ENCODE results near the gene PAPOLA. TPM values are rescaled to one million over a fixed set of nuclear protein-coding genes. Genes with fewer than 3 reads are reported as not detected.
"Not testable (repeated sequence)": the region's sequence is repeated elsewhere in the genome, so short reads cannot be mapped to it uniquely, and the experiment has no call there.

PAPOLA gene
- total and polyA plus RNA-seq, 7 donors: 55.5 to 141 (median 91.7) TPM

DNA sequence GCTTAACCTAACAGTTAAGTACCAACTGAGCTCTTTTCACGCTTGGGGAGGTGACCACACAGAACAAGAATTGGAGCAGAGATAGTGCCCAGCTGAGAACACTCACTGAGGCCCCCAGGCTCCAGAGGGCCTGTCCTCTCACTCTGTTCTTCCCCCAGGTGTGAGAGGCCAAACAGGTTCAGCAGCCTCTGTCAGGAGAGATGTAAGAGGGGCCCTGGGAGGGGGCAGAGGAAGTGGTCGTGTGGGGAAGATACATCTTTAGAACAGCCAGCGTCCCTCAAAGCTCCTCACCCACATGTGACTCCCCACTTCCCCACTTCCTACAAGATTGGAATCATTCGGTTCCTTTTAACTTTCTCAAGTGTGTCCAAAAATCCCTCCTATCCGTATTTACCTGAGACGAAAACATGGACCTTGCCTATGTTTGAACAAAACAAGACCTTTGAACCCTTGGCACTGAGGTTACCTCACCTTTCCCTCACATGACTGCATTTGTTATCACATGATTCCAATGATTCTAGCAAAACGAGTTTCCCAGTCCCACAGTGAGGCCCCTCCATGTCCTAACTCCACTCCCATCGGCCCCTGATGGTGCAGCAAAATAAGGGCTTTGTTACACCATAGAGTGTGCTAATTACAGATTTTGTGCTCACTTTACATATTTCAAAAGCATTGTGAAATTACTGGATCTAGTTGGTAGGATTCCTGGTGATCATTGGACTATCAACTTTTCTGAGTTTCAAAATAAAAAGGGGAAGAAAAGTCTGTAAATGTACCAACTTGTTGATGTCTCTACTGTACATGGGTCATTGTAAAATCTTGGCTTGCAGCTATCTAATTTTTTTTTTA is 40.0 kb upstream of the PAPOLA start:
- 69 to 75% (median 70%) methylated on average over 8 of the region's 8 CpGs for WGBS, 3 donors
- Histone ChIP-seq H3K4me3 (no peak overlapping the region), H3K4me1 (no peaks in the 10 kb centered on the region), H3K27me3 (ENCODE audit: insufficient read depth in 3 of 3, low read length in 2 of 3) (peaks cover 0 to 2% (median 0%) of the 10 kb centered on the region in 3 donors), H3K36me3 (ENCODE audit: insufficient read depth in 1 of 2, low read depth in 1 of 2) (no peaks in the 10 kb centered on the region), H3K9me3 (no peaks in the 10 kb centered on the region), H3K27ac (no peak overlapping the region)
- TF ChIP-seq, protein P1, sequence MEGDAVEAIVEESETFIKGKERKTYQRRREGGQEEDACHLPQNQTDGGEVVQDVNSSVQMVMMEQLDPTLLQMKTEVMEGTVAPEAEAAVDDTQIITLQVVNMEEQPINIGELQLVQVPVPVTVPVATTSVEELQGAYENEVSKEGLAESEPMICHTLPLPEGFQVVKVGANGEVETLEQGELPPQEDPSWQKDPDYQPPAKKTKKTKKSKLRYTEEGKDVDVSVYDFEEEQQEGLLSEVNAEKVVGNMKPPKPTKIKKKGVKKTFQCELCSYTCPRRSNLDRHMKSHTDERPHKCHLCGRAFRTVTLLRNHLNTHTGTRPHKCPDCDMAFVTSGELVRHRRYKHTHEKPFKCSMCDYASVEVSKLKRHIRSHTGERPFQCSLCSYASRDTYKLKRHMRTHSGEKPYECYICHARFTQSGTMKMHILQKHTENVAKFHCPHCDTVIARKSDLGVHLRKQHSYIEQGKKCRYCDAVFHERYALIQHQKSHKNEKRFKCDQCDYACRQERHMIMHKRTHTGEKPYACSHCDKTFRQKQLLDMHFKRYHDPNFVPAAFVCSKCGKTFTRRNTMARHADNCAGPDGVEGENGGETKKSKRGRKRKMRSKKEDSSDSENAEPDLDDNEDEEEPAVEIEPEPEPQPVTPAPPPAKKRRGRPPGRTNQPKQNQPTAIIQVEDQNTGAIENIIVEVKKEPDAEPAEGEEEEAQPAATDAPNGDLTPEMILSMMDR (IDR thresholded peaks at IDR 0.05): no peak
- ATAC-seq: no peak
- intact Hi-C loops (cut with DNase I): no loop called here
- DNase-seq: no peak

DNA sequence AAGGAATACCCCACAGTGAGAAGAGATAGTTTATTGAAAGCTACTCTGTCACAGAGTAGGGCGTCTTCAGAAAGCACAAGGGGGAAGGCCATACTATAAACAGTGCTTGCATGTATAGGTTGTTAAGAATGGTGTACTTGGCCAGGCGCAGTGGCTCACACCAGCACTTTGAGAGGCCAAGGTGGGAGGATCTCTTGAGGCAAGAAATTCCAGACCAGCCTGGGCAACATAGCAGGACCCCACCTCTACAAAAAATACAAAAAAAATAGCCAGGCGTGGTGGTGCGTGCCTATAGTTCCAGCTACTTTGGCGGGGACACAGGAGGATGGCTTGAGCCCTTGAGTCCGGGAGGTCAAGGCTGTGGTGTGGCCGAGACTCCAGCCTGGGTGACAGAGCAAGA is 38.0 kb upstream of the PAPOLA start:
- H3K9me3 ChIP-seq: no peaks in the 10 kb centered on the region
- H3K27ac ChIP-seq: no peak overlapping the region
- intact Hi-C loops (cut with DNase I): no loop called here
- DNase-seq (no peak), ATAC-seq (no peak)
- H3K36me3 ChIP-seq (ENCODE audit: insufficient read depth in 1 of 2, low read depth in 1 of 2): no peaks in the 10 kb centered on the region
- no peaks in the 10 kb centered on the region for H3K4me1 ChIP-seq
- no peak overlapping the region for H3K4me3 ChIP-seq
- 80 to 92% (median 85%) methylated on average over 7 of the region's 7 CpGs for WGBS, 3 donors
- TF ChIP-seq, protein P1 (IDR thresholded peaks at IDR 0.05): no peak
- peaks cover 0 to 2% (median 0%) of the 10 kb centered on the region in 3 donors for H3K27me3 ChIP-seq (ENCODE audit: insufficient read depth in 3 of 3, low read length in 2 of 3)

DNA sequence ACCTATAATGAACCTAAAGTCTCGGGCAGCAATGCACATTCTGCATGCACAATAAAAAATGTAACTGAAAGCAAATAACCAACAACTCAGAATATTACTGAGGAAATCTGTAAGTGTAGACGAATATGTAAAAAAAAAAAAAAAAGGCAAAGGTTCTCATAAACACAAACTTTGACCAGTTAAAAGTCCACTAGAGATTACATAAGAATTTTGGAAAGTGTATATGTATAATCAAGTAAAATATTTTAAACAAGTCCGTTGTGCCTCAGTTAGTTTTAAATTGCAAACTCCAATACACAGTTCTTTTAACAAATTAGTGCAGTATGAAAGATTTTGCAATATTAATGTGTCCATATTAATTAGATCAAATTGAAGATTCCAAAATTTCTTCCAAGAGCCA is 35.3 kb upstream of the PAPOLA start:
- H3K4me1 ChIP-seq: no peaks in the 10 kb centered on the region
- intact Hi-C loops (cut with DNase I): no loop called here
- H3K4me3 ChIP-seq: no peak overlapping the region
- H3K9me3 ChIP-seq: no peaks in the 10 kb centered on the region
- no peaks in the 10 kb centered on the region for H3K36me3 ChIP-seq (ENCODE audit: insufficient read depth in 1 of 2, low read depth in 1 of 2)
- H3K27me3 ChIP-seq (ENCODE audit: insufficient read depth in 3 of 3, low read length in 2 of 3): no peaks in the 10 kb centered on the region
- DNase-seq (no peak), ATAC-seq (no peak)
- H3K27ac ChIP-seq: no peak overlapping the region
- 73 to 83% (median 77%) methylated on average over 3 of the region's 3 CpGs for WGBS, 3 donors
- TF ChIP-seq, protein P1 (IDR thresholded peaks at IDR 0.05): no peak

DNA sequence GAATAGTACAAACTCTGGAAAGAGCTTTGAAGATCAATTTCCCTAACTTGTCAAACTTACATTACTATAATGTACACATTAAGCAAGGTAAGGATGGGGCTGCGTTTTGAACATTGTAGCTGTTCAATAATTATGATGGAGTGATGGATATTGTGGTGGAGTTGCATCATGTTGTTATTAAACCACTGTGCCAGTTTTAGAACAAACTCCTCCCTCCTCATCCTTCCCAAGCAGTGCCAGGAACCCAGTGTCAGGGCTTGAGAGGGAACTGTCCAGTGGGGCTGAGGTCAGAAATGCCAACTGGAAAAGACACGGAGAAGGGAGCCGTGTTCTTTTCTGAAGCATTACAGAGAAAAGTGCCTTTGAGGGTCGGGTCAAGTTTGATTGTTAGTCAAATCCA is 31.9 kb upstream of the PAPOLA start:
- DNase-seq (no peak), ATAC-seq (no peak)
- Histone ChIP-seq H3K4me1 (no peaks in the 10 kb centered on the region), H3K27me3 (ENCODE audit: insufficient read depth in 3 of 3, low read length in 2 of 3) (no peaks in the 10 kb centered on the region), H3K4me3 (no peak overlapping the region), H3K27ac (no peak overlapping the region), H3K9me3 (no peaks in the 10 kb centered on the region), H3K36me3 (ENCODE audit: insufficient read depth in 1 of 2, low read depth in 1 of 2) (no peaks in the 10 kb centered on the region)
- TF ChIP-seq, protein P1 (IDR thresholded peaks at IDR 0.05): no peak
- 35 to 45% (median 41%) methylated on average over 4 of the region's 4 CpGs for WGBS, 3 donors
- intact Hi-C loops (cut with DNase I): no loop called here

DNA sequence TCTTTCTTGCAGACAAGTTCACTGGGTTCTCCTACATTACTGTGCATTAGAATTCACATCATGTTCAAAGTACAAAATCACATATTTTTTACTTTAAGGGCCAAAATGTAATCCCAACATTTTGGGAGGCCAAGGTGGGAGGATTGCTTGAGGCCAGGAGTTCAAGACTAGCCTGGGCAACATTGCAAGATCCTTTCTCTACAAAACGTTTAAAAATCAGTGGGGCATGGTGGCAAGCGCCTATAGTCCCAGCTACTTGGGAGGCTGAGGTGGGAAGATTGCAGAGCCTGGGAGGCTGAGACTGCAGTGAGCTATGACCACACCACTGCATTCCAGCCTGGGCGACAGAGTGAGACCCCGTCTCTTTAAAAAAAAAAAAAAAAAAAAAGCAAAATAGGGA is 31.2 kb upstream of the PAPOLA start:
- not testable (repeated sequence) for ATAC-seq
- WGBS, 3 donors: 89 to 91% (median 90%) methylated on average over 4 of the region's 4 CpGs

More for the DNA sequence above, 31.2 kb upstream of the PAPOLA start:
- H3K9me3 ChIP-seq; H3K4me1 ChIP-seq; H3K36me3 ChIP-seq (ENCODE audit: insufficient read depth in 1 of 2, low read depth in 1 of 2); intact Hi-C loops (cut with DNase I); H3K27ac ChIP-seq; H3K4me3 ChIP-seq; H3K27me3 ChIP-seq (ENCODE audit: insufficient read depth in 3 of 3, low read length in 2 of 3); DNase-seq: not testable (repeated sequence)

Data from psoas muscle (tissue), 8 donors.